ENCODE data around the gene ARMC9.

GRCh38 chr2:231397011-231397927 is 198.8 kb downstream of the ARMC9 start:
- TF ChIP-seq CTCF (IDR thresholded peaks at IDR 0.05; ENCODE audit: poor library complexity) (no peak), EZH2phosphoT487 (IDR thresholded peaks at IDR 0.05; ENCODE audit: low read depth, severe bottlenecking, unreplicated experiment) (no peak), EZH2 (IDR thresholded peaks at IDR 0.05; ENCODE audit: borderline replicate concordance) (no peak)
